GM18519 (cell line): ENCODE data around the gene AXDND1.
"Not testable (repeated sequence)": the region's sequence is repeated elsewhere in the genome, so short reads cannot be mapped to it uniquely, and the experiment has no call there.

Experiments used
- ATAC-seq: cut with Tn5 transposase; IDR thresholded peaks from one replicate; pipeline ENCODE4 v1.9.1; 2021; ENCODE audit warnings: mild to moderate bottlenecking, moderate library complexity; ENCODE audit not compliant: unreplicated experiment, low FRiP score

The AXDND1 gene

DNA sequence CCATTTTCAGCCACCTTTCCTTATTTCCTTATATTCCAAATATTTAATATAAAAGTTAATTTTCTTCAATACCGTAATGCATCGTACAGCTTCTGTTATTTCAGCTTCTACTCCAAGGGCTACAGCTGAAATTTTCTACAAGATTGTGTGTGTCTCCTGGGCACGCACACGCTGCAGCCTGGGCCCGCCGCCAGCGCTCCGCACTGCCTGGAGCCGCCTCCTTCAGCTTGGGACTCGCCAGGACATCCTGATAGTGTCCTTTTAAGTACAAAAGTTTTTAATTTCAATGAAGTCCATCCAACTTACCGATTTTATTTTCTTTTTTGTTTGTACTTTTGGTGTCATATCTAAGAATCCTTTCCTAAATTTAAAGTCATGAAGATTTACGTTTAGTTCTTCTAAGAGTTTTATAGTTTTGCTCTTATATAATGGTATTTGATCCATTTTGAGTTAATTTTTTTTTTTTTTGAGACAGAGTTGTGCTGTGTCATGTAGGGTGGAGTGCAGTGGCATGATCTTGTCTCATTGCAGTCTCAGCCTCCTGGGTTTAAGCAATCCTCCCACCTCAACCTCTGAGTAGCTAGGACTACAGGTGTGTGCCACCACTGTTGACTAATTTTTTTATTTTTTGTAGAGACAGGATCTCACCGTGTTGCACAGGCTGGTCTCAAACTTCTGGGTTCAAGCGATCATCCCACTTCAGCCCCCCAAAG is 82.8 kb downstream of the AXDND1 start:
- no peak for ATAC-seq

DNA sequence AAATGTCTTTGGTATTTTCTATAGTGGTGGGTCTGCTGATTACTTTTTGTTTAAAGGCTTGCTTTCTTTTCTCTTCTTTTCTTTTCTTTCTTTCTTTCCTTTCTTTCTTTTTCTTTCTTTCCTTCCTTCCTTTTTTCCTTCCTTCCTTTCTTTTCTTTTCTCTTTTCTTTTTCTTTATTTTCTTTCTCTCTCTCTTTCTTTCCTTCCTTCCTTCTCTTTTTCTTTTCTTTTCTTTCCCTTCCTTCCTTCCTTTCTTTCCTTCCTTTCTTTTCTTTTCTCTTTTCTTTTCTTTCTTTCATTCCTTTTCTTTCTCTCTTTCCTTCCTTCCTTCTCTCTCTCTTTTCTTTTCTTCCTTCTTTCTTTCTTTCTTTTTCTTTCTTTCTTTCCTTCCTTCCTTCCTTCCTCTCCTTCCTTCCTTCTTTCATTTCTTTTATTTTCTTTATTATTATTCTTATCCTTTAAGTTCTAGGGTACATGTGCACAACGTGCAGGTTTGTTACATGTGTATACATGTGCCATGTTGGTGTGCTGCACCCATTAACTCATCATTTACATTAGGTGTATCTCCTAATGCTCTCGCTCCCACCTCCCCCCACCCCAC is 93.9 kb downstream of the AXDND1 start:
- not testable (repeated sequence) for ATAC-seq

DNA sequence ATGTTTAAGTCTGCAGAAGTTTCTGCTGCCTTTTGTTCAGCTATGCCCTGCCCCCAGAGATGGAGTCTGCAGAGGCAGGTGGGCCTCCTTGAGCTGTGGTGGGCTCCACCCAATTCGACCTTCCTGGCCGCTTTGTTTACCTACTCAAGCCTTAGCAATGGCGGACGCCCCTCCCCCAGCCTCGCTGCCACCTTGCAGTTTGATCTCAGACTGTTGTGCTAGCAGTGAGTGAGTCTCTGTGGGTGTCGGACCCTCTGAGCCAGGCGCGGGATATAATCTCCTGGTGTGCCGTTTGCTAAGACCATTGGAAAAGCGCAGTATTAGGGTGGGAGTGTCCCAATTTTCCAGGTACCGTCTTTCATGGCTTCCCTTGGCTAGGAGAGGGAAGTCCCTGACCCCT is 99.9 kb downstream of the AXDND1 start:
- not testable (repeated sequence) for ATAC-seq

DNA sequence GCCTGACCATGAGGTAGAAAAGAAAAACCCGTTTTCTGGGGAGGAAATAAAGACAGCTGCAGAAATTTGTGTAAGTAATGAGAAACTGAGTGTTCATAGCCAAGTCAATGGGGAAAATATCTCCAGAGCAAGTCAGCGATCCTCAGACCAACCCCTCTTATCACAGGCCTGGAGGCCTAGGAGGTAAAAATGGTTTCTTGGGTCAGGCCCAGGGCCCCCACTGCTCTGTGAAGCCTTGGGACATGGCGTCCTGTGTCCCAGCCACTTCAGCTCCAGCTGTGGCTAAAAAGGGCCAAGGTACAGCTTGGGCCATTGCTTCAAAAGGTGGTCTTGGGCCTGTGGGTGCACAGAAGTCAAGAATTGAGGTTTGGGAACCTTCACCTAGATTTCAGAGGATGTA is 108.9 kb downstream of the AXDND1 start:
- no peak for ATAC-seq

DNA sequence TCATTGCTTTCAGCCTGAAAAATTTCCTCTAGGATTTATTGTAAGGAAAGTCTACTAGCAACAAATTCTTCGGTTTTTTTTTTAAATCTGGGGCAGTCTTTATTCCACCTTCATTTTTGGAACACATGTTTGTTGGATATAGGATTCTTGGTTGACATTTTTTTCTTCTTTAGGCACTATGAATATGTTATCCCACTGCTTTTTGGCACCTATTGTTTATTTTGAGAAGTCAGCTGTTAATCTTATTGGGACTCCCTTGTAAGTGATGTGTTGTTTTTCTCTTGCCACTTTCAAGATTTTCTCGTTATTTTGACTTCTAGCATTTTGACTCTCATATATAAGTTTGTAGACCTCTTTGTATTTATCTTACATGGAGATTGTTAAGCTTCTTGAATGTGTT is 110.7 kb downstream of the AXDND1 start:
- no peak for ATAC-seq

DNA sequence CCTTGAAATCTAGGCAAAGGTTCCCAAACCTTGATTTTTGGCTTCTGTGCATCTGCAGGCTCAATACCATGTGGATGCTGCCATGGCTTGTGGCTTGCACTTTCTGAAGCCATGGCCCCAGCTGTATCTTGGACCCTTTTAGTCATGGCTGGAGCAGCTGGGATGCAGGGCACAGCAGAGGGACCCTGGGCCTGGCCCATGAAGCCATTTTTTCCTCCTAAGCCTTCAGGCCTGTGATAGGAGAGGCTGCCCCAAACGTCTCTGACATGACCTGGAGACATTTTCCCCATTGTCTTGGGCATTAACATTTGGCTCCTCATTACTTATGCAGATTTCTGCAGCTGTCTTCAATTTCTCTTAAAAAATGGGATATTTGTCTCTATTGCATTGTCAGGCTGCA is 112.6 kb downstream of the AXDND1 start:
- no peak for ATAC-seq

DNA sequence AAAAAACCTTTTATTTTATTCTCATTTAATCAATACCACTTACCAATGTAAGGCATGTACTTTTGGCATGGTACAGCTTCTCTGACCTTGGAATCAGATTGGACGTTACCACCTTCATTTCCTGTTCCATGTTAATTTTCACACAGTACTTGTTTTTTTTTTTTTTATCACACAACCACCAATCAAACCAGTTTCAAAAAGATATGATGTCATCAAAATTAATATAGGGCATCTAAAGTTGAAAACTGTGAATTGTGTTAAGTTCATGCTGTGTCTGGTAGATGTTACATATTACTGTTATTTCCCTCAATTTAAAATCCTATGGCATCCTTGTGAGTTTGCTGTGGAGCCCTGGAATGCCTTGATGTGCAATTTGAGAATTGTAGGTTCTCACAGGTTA is 124.8 kb downstream of the AXDND1 start:
- ATAC-seq, result no peak

DNA sequence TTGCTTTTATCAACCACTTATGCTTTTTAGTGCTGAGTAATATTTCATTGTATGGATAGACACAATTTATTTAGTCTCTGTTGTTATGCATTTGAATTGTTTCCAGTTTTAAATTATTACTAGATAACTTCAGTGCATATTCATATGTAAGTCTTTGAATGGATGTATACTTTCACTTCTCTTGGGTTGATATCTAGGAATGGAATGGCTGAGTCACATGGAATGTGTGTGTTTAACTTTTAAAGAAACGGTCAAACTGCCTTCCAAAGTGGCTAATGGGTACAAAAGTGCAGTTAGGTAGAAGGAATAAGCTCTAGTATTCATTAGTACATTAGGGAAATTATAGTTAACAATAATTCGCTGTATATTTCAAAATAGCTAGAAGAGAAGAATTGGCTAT is 127.6 kb downstream of the AXDND1 start:
- ATAC-seq, result no peak

DNA sequence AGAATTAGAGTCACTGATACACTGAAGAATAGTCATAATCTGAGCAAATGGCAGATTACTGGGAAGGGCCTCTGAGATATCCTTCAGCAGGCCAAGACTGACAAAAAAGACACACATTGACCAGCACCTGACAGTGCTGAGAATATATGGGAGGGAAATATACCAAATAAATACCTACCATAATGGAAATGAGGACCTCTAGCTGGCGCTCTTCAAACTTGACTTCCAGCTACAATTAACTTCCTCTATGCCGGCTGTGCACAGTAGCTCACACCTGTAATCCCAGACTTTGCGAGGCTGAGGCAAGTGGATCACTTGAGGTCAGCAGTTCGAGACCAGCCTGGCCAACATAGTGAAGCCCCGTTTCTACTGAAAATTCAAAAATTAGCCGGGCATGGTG is 140.4 kb downstream of the AXDND1 start:
- ATAC-seq, result no peak

DNA sequence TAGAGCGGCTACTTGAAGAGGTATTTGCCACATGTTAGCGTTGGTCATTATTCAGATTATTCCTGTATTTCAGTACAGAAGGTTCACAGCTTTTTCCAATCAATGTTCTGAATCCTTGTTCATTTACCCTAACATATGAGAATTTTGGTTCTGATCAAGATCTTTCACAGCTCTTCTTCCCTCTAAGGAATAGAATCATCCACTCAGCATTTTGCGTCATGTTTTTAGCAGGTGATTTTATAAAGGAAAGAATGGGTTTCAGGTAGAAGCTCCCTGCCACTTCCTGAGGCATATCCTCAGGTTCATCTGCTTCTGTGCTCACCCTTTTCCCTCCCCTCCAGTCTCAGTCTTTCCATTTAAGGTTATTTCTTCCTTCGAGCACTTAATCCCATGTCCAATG is 143.6 kb downstream of the AXDND1 start:
- ATAC-seq, result no peak

DNA sequence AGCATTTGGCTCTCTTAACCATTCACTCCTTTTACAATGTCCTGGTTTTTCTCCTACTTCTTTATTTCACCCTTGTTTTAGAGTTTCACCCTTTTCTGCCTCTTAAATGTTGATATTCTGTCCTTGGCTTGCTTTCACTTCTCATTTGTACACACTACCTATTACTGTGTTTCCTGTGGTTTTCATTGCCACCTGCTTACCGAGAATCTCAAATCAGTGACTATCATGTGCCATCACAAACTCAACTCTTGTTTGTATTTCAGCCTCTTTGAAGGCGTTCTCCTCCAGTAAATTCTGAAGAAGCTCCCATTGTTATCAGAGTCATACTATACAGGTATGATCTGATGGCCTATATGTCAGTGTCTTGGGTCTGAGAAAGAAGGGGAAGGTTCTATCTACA is 144.3 kb downstream of the AXDND1 start:
- ATAC-seq, result peak; percentile 85

DNA sequence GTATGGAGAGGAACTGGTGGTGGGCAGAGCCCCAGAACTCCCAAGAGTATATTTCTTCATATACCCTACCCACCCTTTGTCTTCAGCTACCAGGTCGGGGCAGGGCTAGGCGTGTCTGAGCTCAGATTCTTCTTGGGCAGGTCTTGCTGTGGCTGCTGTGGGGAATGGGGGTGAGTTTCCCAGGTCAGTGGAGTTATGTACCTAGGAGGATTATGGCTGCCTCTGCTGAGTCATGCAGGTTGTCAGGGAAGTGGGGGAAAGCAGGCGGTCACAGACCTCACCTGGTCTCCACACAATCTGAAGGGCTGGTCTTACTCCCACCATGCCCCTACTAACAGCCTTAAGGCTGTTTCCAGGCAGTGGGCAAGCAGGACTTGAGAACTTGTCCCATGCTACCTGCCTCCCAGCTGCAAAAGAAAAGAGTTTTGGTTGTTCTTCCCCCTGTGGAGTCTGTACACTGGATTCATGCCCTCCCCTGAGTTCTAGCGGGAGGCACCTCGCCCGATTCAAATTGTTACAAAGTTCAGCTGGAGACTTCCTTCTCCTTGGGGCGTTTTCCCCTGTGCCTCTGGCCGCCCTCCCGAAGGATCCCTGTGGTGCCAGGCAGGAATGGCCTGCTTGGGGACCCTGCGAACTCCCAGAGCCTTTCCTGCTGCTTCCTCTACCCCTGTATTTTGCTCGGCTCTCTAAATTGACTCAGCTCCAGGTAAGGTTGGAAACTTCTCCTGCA is 151.4 kb downstream of the AXDND1 start:
- ATAC-seq, result no peak

DNA sequence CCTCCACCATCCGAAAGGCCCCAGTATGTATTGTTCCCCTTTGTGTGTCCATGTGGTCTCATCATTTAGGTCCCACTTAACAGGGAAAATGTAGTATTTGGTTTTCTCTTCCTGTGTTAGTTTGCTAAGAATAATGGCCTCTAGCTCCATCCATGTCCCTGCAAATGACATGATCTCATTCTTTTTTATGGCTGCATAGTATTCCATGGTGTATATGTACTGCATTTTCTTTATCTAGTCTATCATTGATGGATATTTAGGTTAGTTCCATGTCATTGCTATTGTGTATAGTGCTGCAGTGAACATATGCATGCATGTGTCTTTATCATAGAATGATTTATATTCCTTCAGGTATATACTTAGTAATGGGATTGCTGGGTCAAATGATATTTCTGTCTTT is 152.8 kb downstream of the AXDND1 start:
- ATAC-seq, result not testable (repeated sequence)

DNA sequence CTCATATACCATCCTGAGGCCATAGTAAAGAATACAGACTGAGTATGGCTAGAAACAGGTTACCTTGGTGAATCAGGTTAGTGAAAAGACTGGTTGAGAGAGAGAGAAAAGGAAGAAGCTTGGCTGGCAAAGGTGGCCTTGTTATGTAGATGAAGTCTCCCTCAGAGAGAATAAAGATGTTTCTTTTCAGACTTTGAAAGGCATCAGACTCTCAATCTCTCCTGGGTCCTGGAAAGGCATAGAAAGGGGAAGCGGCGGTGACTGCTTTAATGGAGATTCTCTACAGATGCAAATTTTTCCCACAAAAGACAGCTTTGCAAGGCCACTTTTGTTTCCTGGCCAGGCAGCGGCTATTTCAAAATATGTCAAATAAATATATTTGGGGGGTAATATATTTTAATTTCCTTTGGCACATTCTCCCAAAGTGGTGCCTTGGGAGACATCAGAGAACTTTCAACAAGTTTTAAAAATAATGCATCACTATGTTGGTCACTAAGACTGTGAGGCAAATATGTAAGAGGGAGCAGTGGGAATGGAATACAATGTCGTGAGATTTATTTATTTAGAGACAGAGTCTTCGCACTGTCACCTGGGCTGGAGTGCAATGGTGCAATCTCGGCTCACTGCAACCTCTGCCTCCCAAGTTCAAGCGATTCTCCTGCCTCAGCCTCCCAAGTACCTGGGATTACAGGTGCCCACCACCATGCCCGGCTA is 163.9 kb downstream of the AXDND1 start:
- ATAC-seq, result no peak

DNA sequence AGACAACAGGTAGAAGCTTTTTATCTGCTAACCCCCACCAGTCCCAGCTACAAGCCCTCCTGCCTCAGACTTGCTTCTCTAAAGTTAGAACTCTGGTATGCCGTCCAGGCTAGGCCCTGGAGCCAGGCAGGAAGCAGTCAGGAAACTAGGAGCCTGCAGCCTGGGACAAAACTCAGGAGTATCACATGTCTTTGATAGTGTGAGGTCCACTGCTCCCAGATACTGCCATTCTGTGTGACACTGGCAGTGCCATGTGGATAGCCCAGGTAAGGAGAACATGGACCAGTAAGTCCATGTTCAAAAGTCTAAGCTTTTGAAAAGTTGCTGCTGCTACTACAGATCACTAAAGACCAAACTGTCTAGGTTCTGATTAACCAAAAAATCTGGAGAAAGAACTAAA is 164.6 kb downstream of the AXDND1 start:
- no peak for ATAC-seq

DNA sequence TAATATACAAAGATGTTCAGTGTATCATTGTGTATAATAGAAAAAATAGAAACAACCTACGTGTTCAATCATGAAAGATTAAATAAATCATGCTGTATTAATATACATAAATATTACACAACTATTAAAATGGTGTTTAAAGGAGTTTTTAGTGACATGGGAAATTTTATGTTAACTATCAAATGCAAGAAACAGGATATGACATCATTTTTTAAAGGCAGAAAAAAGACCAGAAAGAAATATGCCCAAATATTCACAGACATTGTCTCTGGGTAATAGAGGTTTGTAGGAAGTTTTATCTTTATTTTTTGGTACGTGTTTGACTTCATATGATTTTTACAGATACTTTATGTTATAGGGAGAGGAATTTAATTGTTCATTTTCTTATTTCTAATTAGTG is 176.0 kb downstream of the AXDND1 start:
- no peak for ATAC-seq

DNA sequence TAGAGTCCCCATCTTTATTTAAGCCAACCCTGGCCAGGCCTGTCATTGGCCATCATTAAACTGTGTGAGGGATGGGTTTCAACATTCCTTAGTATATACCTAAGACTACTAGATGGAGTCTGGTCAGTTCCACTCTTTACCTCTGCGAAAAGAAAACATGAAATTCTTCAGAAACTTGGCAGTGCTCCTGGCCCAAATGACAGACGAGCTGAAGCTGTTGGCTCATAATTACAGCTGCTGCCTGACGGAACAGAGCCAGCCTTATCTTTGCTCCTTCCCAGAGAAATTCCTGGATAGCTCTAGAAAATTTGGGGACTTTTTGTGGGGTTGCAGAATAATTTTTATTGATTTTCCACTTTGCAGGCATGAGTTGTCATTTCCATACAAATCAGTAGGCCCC is 179.6 kb downstream of the AXDND1 start:
- no peak for ATAC-seq

DNA sequence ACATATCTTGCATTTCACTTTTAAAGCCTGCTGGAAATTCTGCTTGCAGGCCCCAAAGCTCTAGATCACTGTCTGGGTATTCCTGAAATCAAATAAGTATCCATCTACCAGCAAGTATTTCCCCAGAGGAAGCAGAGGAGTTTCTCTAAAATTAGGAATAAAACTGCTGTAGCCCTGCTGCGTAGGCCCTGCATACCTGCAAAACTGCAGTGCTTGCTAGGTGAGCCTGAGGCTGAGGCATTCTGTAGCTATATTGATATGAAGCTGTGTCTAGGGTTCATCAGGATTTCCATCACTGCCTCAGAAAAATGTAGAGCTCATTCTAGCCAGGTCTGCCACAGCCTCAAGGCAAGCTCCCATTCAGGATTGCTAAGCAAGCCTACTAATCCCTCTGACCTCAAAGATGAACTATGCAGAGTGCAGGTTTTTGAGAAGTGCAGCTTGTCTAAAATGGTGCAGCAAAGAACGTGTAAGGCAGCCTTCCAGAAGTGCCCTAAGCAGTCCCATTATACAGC is 181.3 kb downstream of the AXDND1 start:
- ATAC-seq, result no peak

DNA sequence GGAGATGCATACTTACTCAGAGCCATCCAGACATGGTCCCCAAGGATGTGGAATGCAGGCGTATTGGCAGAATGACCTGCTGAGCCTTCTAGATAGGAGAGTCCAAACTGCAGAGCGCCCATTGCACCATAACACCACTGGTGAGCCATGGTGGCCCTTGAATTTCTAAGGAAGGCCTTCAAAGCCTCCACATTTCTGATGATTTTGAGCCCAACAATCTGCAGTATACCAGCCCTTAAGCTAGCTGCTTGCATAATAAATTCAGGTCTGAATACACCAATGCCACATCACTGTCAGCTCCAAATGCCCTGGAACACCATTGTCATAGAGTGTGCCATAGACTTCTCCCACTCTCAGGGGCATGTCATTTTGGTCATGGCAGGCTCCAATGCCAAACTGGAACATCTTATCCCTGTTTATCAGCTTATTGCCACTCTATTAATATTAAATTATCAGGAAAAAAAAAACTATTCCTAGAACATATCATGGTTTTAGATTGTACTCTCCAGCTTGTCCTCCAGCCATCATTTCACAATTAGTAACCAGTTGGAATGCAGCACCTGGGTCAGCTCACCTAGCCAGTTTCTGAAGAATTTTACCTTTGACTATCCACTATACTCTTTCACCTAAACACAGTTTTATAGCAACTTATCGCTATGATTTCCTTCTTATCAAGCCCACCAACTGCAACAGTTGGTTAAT is 183.0 kb downstream of the AXDND1 start:
- no peak for ATAC-seq

DNA sequence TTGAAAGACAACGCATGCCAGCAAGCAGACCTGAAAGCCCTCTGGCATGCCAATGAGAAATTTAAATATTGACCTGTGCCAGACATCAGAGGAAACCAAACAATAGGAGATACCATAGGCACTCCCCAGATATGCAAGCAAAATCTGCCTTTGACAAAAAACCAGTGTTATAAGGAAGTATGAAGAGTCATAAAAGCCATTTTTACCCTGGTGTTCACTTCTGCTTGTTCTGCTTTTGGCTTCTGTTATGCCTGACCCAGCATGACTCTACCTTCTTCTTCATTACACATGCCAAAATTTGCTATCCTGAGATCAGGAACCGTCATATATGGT is 183.6 kb downstream of the AXDND1 start:
- no peak for ATAC-seq
